ENCODE results near the gene IP6K1. TPM values are rescaled to one million over a fixed set of nuclear protein-coding genes. Genes with fewer than 3 reads are reported as not detected.
"Not testable (repeated sequence)": the region's sequence is repeated elsewhere in the genome, so short reads cannot be mapped to it uniquely, and the experiment has no call there.

Gene IP6K1
- polyA plus RNA-seq, 4 donors = 14.8 to 27.1 (median 18.2) TPM

GRCh38 chr3:49780080-49780974, 6.0 kb downstream of the IP6K1 start:
- Histone ChIP-seq H3K36me3 (ENCODE audit: control insufficient read depth in 3 of 3, insufficient read depth in 2 of 3, low read depth in 1 of 3, low read length in 3 of 3) (peaks cover 0 to 65% (median 2%) of the 10 kb centered on the region in 3 donors), H3K27ac (ENCODE audit: low read depth in 1 of 3, low read length in 2 of 3) (no peak overlapping the region), H3K27me3 (ENCODE audit: control insufficient read depth in 3 of 3, insufficient read depth in 3 of 3, low read length in 3 of 3) (no peaks in the 10 kb centered on the region), H3K9me3 (ENCODE audit: control insufficient read depth in 2 of 2, insufficient read depth in 1 of 2, low read depth in 1 of 2, low read length in 1 of 2) (no peaks in the 10 kb centered on the region), H3K4me1 (ENCODE audit: control insufficient read depth in 3 of 3, insufficient read depth in 2 of 3, low read depth in 1 of 3, low read length in 2 of 3) (peaks cover 0 to 7% (median 6%) of the 10 kb centered on the region in 3 donors), H3K4me3 (ENCODE audit: low read depth in 1 of 3, low read length in 3 of 3) (no peak overlapping the region)
- no peak for FAIRE-seq
- DNase-seq = no peak
- WGBS, 3 donors = 53 to 60% (median 56%) methylated on average over 4 of the region's 4 CpGs

- peaks cover 0 to 69% (median 2%) of the 10 kb centered on the region in 3 donors for H3K36me3 ChIP-seq (ENCODE audit: control insufficient read depth in 3 of 3, insufficient read depth in 2 of 3, low read depth in 1 of 3, low read length in 3 of 3)
- H3K9me3 ChIP-seq (ENCODE audit: control insufficient read depth in 2 of 2, insufficient read depth in 1 of 2, low read depth in 1 of 2, low read length in 1 of 2) = no peaks in the 10 kb centered on the region
- H3K27me3 ChIP-seq (ENCODE audit: control insufficient read depth in 3 of 3, insufficient read depth in 3 of 3, low read length in 3 of 3) = no peaks in the 10 kb centered on the region
- no peak for DNase-seq
- no peak overlapping the region for H3K27ac ChIP-seq (ENCODE audit: low read depth in 1 of 3, low read length in 2 of 3)
- WGBS, 3 donors = 85 to 93% (median 89%) methylated on average over 5 of the region's 5 CpGs
- H3K4me3 ChIP-seq (ENCODE audit: low read depth in 1 of 3, low read length in 3 of 3) = no peak overlapping the region
- peaks cover 0 to 3% (median 0%) of the 10 kb centered on the region in 3 donors for H3K4me1 ChIP-seq (ENCODE audit: control insufficient read depth in 3 of 3, insufficient read depth in 2 of 3, low read depth in 1 of 3, low read length in 2 of 3)
- no peak for FAIRE-seq
Measured at GRCh38 chr3:49779358-49780079, 6.8 kb downstream of the IP6K1 start.

- not testable (repeated sequence) for DNase-seq; H3K27ac ChIP-seq (ENCODE audit: low read depth in 1 of 3, low read length in 2 of 3); FAIRE-seq; H3K4me3 ChIP-seq (ENCODE audit: low read depth in 1 of 3, low read length in 3 of 3); H3K4me1 ChIP-seq (ENCODE audit: control insufficient read depth in 3 of 3, insufficient read depth in 2 of 3, low read depth in 1 of 3, low read length in 2 of 3); H3K9me3 ChIP-seq (ENCODE audit: control insufficient read depth in 2 of 2, insufficient read depth in 1 of 2, low read depth in 1 of 2, low read length in 1 of 2); H3K27me3 ChIP-seq (ENCODE audit: control insufficient read depth in 3 of 3, insufficient read depth in 3 of 3, low read length in 3 of 3)
- 94 to 95% (median 95%) methylated on average over 8 of the region's 8 CpGs for WGBS, 3 donors
- peaks cover 0 to 45% (median 0%) of the 10 kb centered on the region in 3 donors for H3K36me3 ChIP-seq (ENCODE audit: control insufficient read depth in 3 of 3, insufficient read depth in 2 of 3, low read depth in 1 of 3, low read length in 3 of 3)
Measured at GRCh38 chr3:49776101-49776500, 10.2 kb downstream of the IP6K1 start.

GRCh38 chr3:49775538-49775937, 10.8 kb downstream of the IP6K1 start:
- Histone ChIP-seq H3K9me3 (ENCODE audit: control insufficient read depth in 2 of 2, insufficient read depth in 1 of 2, low read depth in 1 of 2, low read length in 1 of 2) (no peaks in the 10 kb centered on the region), H3K27me3 (ENCODE audit: control insufficient read depth in 3 of 3, insufficient read depth in 3 of 3, low read length in 3 of 3) (no peaks in the 10 kb centered on the region), H3K27ac (ENCODE audit: low read depth in 1 of 3, low read length in 2 of 3) (no peak overlapping the region), H3K4me1 (ENCODE audit: control insufficient read depth in 3 of 3, insufficient read depth in 2 of 3, low read depth in 1 of 3, low read length in 2 of 3) (no peaks in the 10 kb centered on the region), H3K36me3 (ENCODE audit: control insufficient read depth in 3 of 3, insufficient read depth in 2 of 3, low read depth in 1 of 3, low read length in 3 of 3) (peaks cover 0 to 45% (median 2%) of the 10 kb centered on the region in 3 donors), H3K4me3 (ENCODE audit: low read depth in 1 of 3, low read length in 3 of 3) (no peak overlapping the region)
- 62 to 90% (median 73%) methylated on average over 3 of the region's 3 CpGs for WGBS, 3 donors
- no peak for DNase-seq
- no peak for FAIRE-seq

GRCh38 chr3:49772703-49773102, 13.6 kb downstream of the IP6K1 start:
- no peak for DNase-seq
- no peak for FAIRE-seq
- Histone ChIP-seq H3K4me1 (ENCODE audit: control insufficient read depth in 3 of 3, insufficient read depth in 2 of 3, low read depth in 1 of 3, low read length in 2 of 3) (peaks cover 0 to 6% (median 0%) of the 10 kb centered on the region in 3 donors), H3K27ac (ENCODE audit: low read depth in 1 of 3, low read length in 2 of 3) (no peak overlapping the region), H3K9me3 (ENCODE audit: control insufficient read depth in 2 of 2, insufficient read depth in 1 of 2, low read depth in 1 of 2, low read length in 1 of 2) (no peaks in the 10 kb centered on the region), H3K36me3 (ENCODE audit: control insufficient read depth in 3 of 3, insufficient read depth in 2 of 3, low read depth in 1 of 3, low read length in 3 of 3) (peaks cover 0 to 36% (median 2%) of the 10 kb centered on the region in 3 donors), H3K27me3 (ENCODE audit: control insufficient read depth in 3 of 3, insufficient read depth in 3 of 3, low read length in 3 of 3) (no peaks in the 10 kb centered on the region), H3K4me3 (ENCODE audit: low read depth in 1 of 3, low read length in 3 of 3) (no peak overlapping the region)
- WGBS, 3 donors = 92 to 100% (median 95%) methylated on average over 2 of the region's 2 CpGs

- WGBS, 3 donors = 58 to 76% (median 62%) methylated on average over 1 of the region's 1 CpG
- H3K27ac ChIP-seq (ENCODE audit: low read depth in 1 of 3, low read length in 2 of 3) = no peak overlapping the region
- no peaks in the 10 kb centered on the region for H3K9me3 ChIP-seq (ENCODE audit: control insufficient read depth in 2 of 2, insufficient read depth in 1 of 2, low read depth in 1 of 2, low read length in 1 of 2)
- no peak for FAIRE-seq
- no peaks in the 10 kb centered on the region for H3K27me3 ChIP-seq (ENCODE audit: control insufficient read depth in 3 of 3, insufficient read depth in 3 of 3, low read length in 3 of 3)
- peaks cover 0 to 6% (median 0%) of the 10 kb centered on the region in 3 donors for H3K4me1 ChIP-seq (ENCODE audit: control insufficient read depth in 3 of 3, insufficient read depth in 2 of 3, low read depth in 1 of 3, low read length in 2 of 3)
- H3K36me3 ChIP-seq (ENCODE audit: control insufficient read depth in 3 of 3, insufficient read depth in 2 of 3, low read depth in 1 of 3, low read length in 3 of 3) = peaks cover 0 to 32% (median 2%) of the 10 kb centered on the region in 3 donors
- no peak for DNase-seq
- H3K4me3 ChIP-seq (ENCODE audit: low read depth in 1 of 3, low read length in 3 of 3) = no peak overlapping the region
Measured at GRCh38 chr3:49771340-49771938, 14.9 kb downstream of the IP6K1 start.

DNA sequence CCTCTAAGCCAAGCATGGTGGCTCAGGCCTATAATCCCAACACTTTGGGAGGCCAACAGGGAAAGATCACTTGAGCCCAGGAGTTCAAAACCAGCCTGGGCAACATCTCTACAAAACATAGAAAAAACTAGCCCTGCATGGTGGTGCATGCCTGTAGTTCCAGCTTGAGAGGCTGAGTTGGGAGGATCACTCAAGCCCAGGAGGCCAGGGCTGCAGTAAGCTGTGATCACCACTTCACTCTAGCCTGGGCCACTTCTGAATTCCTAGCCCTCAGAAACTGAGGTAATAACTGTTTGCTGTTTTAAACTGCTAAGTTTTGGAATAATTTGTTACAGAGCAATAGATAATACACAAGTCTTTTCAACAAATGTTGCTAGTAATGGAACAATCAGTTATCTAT, 16.4 kb downstream of the IP6K1 start:
- Histone ChIP-seq H3K36me3 (ENCODE audit: control insufficient read depth in 3 of 3, insufficient read depth in 2 of 3, low read depth in 1 of 3, low read length in 3 of 3) (peaks cover 0 to 33% (median 2%) of the 10 kb centered on the region in 3 donors), H3K4me1 (ENCODE audit: control insufficient read depth in 3 of 3, insufficient read depth in 2 of 3, low read depth in 1 of 3, low read length in 2 of 3) (peaks cover 0 to 6% (median 0%) of the 10 kb centered on the region in 3 donors), H3K27ac (ENCODE audit: low read depth in 1 of 3, low read length in 2 of 3) (no peak overlapping the region), H3K27me3 (ENCODE audit: control insufficient read depth in 3 of 3, insufficient read depth in 3 of 3, low read length in 3 of 3) (no peaks in the 10 kb centered on the region), H3K9me3 (ENCODE audit: control insufficient read depth in 2 of 2, insufficient read depth in 1 of 2, low read depth in 1 of 2, low read length in 1 of 2) (peaks cover 0 to 4% of the 10 kb centered on the region in 2 donors), H3K4me3 (ENCODE audit: low read depth in 1 of 3, low read length in 3 of 3) (no peak overlapping the region)
- DNase-seq (no peak), FAIRE-seq (no peak)

DNA sequence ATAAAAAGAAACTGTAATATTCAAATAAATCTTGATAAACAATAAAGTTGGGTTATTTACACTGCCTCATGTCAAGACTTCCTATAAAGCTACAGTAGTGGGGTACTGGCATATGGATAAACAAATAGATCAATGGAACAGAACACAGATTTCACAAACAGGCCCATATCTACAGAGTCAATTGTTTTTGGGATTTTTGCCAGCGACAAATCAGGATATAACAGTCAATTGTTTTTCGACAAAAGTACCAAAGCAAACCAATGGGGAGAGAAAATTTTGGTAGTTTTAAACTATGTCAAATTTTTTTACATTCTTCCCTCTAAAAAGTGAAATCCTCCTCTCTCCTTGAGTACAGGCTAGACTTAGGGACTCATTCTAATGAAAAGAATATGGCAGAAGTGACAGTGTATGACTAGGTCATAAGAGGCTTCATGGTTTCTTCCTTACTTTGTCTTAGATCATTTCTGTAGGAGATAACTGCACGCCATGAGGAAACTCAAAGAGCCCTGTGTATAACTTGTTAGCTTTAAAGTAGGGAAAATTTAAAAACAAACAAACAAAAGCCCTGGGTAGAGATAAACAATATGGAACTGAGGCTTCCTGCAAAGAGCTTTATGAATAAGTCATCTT, 16.9 kb downstream of the IP6K1 start:
- DNase-seq (no peak), FAIRE-seq (no peak)
- 88 to 92% (median 92%) methylated on average over 3 of the region's 3 CpGs for WGBS, 3 donors
- no peak overlapping the region for H3K4me3 ChIP-seq (ENCODE audit: low read depth in 1 of 3, low read length in 3 of 3)
- H3K4me1 ChIP-seq (ENCODE audit: control insufficient read depth in 3 of 3, insufficient read depth in 2 of 3, low read depth in 1 of 3, low read length in 2 of 3) = peaks cover 0 to 6% (median 0%) of the 10 kb centered on the region in 3 donors
- H3K27ac ChIP-seq (ENCODE audit: low read depth in 1 of 3, low read length in 2 of 3) = no peak overlapping the region
- peaks cover 0 to 4% of the 10 kb centered on the region in 2 donors for H3K9me3 ChIP-seq (ENCODE audit: control insufficient read depth in 2 of 2, insufficient read depth in 1 of 2, low read depth in 1 of 2, low read length in 1 of 2)
- peaks cover 0 to 36% (median 4%) of the 10 kb centered on the region in 3 donors for H3K36me3 ChIP-seq (ENCODE audit: control insufficient read depth in 3 of 3, insufficient read depth in 2 of 3, low read depth in 1 of 3, low read length in 3 of 3)
- no peaks in the 10 kb centered on the region for H3K27me3 ChIP-seq (ENCODE audit: control insufficient read depth in 3 of 3, insufficient read depth in 3 of 3, low read length in 3 of 3)

Data from small intestine (tissue), 7 donors.